Activated T-helper 1 cell treated with anti-CD3 and anti-CD28 coated beads, Interleukin-12 subunit alpha, Interleukin-12 subunit beta, Interleukin-2, Interleukin-4 antibody, amounts not matched to agents 30 ng/mL and 10 ng/mL and 1 ng/mL, durations not matched to agents 14 hours and 24 hours and 36 hours (primary cell): ENCODE results near the gene ACAT2. TPM values are rescaled to one million over a fixed set of nuclear protein-coding genes. Genes with fewer than 3 reads are reported as not detected.
"Not testable (repeated sequence)": the region's sequence is repeated elsewhere in the genome, so short reads cannot be mapped to it uniquely, and the experiment has no call there.

Source experiments
- DNase-seq: peaks from one replicate; pipeline ENCODE4 v3.0.0; 2021; ENCODE audit warnings: low spot score
- H3K27ac Mint-ChIP-seq: one replicate; pipeline ENCODE4 v1.8.0; 2021; ENCODE audit warnings: mild to moderate bottlenecking, mixed read lengths
- H3K27me3 Mint-ChIP-seq: one replicate; pipeline ENCODE4 v1.8.0; 2022; ENCODE audit warnings: mild to moderate bottlenecking, moderate library complexity, mixed read lengths; ENCODE audit not compliant: insufficient read depth
- H3K36me3 Mint-ChIP-seq: one replicate; pipeline ENCODE4 v1.8.0; 2021; ENCODE audit warnings: low read depth, mixed read lengths
- H3K4me1 Mint-ChIP-seq: one replicate; pipeline ENCODE4 v1.8.0; 2021; ENCODE audit warnings: low read depth, mixed read lengths
- H3K4me3 Mint-ChIP-seq: one replicate; pipeline ENCODE4 v1.8.0; 2021; ENCODE audit warnings: mild to moderate bottlenecking, moderate library complexity, mixed read lengths
- H3K9me3 Mint-ChIP-seq: one replicate; pipeline ENCODE4 v1.8.0; 2021; ENCODE audit warnings: mixed read lengths
- intact Hi-C: fragments of 100-400 bp; cut with micrococcal nuclease; formaldehyde crosslinking; loops from one replicate; pipeline ENCODE4 v1.15.1; 2024
- total RNA-seq: library from RNA; stranded (reverse); gene quantifications from 2 replicates; pipeline ENCODE4 v1.2.3, GENCODE V29; 2022

ACAT2 gene
- total RNA-seq, 1 donor from 2014 or later, result 83.1 TPM

DNA sequence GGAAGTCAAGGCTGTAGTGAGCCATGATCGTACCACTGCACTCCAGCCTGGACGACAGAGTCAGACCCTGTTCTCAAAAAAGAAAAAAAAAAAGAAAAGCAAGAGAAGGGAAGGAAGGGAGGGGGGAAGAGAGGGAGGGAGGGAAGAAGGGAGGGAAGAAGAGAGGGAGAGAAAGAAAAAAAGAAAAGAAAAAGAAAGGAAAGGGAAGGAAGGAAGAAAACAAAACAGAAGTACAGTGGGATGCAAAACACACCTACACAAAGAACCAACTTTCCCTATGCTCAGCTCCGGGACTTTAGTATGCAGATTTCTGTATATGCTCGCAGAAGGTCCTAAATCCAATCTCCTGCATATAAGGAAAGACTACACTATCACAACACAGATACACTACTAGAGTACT is 37.1 kb upstream of the ACAT2 start:
- Mint-ChIP-seq H3K36me3 (peaks cover 27% of the 10 kb centered on the region), H3K4me1 (peaks cover 27% of the 10 kb centered on the region), H3K4me3 (peak overlapping the region; percentile 39), H3K27me3 (no peaks in the 10 kb centered on the region), H3K27ac (no peak overlapping the region), H3K9me3 (peaks cover 10% of the 10 kb centered on the region)
- intact Hi-C loops, result loop anchor here (5.0 kb wide), 2 partner anchors 682 to 798 kb away; partner anchors contain the start of gene TAGAP
- no peak for DNase-seq

DNA sequence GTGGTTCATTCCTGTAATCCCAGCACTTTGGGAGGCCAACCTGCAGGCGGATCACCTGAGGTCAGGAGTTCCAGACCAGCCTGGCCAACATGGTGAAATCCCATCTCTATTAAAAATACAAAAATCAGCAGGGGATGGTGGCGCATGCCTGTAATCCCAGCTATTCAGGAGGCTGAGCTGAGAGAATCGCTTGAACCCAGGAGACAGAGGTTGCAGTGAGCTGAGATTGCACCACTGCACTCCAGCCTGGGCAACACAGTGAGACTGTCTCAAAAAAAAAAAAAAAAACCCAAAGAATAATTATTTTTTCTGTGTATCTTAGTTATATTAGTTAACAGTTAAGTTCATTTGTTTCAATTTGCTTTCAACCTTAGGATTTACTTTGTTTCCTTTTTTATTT is 36.6 kb upstream of the ACAT2 start:
- not testable (repeated sequence) for H3K27me3 Mint-ChIP-seq, H3K27ac Mint-ChIP-seq, DNase-seq
- H3K36me3 Mint-ChIP-seq, result peaks cover 27% of the 10 kb centered on the region
- H3K9me3 Mint-ChIP-seq, result peaks cover 10% of the 10 kb centered on the region
- peaks cover 31% of the 10 kb centered on the region for H3K4me1 Mint-ChIP-seq
- H3K4me3 Mint-ChIP-seq, result peak overlapping the region; percentile 39
- intact Hi-C loops, result loop anchor here (5.0 kb wide), 2 partner anchors 683 to 797 kb away; partner anchors contain the start of gene TAGAP

DNA sequence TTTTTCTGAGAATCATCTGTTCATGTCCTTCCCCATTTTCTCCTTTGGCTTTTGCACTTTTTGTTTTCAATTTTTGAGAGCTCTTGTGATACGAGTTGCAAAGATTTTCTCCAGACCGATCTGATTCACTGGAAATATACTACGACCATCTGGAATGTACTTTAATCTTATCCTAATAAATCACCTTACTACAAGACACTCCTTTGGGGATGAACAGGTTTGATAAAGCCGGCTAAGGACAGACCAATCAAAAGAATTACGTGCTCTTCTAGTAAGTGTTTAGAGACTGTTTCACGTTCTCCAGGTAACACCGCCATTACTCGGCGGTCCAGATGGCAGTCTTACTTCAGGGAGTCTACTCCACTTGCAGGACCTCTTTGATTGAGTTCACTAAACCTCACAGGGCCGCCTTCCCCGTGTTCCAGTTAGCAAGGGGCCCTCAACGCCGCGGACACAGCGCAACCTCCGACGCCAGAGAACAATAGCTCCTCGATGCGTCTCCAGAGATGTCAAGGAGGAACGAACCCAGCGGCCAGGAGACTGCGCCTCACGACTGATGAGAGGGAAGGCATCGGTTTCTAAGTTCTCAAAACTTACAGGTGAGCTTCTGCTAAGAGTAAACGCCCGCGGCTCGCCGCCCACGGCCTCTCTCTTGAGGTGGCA is 35.5 kb upstream of the ACAT2 start:
- DNase-seq, result no peak
- H3K4me3 Mint-ChIP-seq, result peak overlapping the region; percentile 93
- H3K27me3 Mint-ChIP-seq, result no peaks in the 10 kb centered on the region
- intact Hi-C loops, result loop anchor here (1.0 to 5.0 kb wide), 8 partner anchors 36 to 1548 kb away; partner anchors contain the start of genes ACAT2, AGPAT4, IGF2R and TAGAP
- H3K36me3 Mint-ChIP-seq, result peaks cover 30% of the 10 kb centered on the region
- H3K9me3 Mint-ChIP-seq, result peaks cover 10% of the 10 kb centered on the region
- peak overlapping the region; percentile 96 for H3K27ac Mint-ChIP-seq
- H3K4me1 Mint-ChIP-seq, result peaks cover 38% of the 10 kb centered on the region

DNA sequence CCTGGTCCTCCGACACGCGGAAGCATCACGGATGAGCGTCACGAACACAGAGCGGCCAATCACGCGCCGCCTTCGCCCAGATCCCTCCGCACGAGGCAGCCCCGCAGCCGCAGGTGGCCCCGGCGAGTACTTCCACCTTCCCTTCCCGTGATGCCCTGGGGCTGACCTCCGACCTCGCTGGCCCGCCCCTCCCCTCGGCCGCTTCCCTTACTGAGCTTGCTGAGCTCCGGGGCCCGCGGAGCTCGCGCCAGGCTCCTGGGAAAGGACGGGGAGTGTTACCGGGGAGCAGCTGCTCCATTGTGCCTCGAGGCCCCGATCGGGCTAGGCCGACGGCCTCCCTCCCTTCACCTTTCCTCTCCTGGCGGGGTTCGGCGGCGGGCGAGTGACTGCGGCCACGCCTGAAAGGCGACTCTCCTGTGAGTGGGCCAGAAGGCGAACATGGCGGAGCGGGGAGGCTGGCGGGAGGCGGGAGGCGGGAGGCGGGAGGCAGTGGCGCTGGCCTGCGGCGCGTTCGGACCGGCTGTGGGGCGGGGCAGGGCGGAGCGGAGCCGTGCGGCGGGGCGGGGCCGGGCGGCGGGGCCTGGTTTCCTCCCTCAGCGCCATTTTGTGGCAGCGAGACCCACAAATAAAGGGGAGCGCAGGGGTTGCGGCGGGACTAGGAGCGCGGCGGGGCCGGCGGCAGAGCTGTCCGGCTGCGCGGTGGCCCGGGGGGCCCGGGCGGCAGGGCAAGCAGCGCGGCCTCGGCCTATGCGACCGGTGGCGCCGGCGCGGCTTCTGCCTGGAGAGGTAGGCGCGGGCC is 34.7 kb upstream of the ACAT2 start, which contains the start of gene WTAP:
WTAP (plus strand) TSS at position 589 of the 799 bp plus-strand sequence. CDS start 8,760 bp downstream, outside the sequence.
- intact Hi-C loops, result loop anchor here (1.0 to 5.0 kb wide), 10 partner anchors 34 to 1548 kb away; partner anchors contain the start of genes ACAT2, AGPAT4, IGF2R and SOD2
- Mint-ChIP-seq H3K27me3 (no peaks in the 10 kb centered on the region), H3K9me3 (peaks cover 10% of the 10 kb centered on the region), H3K4me1 (peaks cover 41% of the 10 kb centered on the region), H3K36me3 (peaks cover 34% of the 10 kb centered on the region), H3K27ac (peak within 1 kb of the TSS; percentile 96), H3K4me3 (peak within 1 kb of the TSS; percentile 93)
- peak; percentile 95 for DNase-seq

DNA sequence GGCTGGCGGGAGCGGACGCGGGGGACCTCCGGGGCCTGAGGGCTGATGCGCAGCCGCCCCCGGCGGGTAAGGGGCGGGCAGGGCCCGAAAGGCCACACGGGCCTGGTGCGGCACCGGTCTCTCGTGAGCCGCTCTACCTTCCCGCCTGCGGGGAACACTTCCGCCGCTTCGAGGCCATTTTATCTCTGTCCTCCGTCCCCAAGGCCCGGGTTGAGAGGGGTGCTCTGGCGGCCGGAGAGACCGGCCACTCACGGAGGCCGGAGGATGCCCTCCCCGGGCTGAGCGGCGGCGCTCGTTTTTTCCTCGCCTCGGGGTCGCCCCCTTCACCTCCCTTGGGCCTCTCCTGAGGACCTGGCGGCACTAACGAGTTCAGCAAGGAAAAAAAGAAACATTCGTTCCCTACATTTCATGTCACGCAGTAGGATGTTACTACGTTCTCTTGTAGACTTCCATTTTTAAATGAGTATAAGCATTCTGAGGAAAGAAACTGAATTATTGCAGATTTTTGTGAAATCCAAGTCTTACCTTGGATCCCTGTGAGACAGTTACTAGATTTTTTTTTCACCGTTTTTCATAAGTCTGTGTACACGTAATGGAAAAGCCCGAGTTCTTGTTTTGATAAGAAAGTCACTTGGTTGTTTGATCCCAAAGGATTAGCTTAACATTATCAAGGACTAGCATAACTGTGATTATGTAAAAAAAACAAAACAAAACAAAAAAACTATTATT is 34.0 kb upstream of the ACAT2 start:
- Mint-ChIP-seq H3K9me3 (peaks cover 5% of the 10 kb centered on the region), H3K27me3 (no peaks in the 10 kb centered on the region), H3K4me1 (peaks cover 38% of the 10 kb centered on the region), H3K27ac (peak overlapping the region; percentile 88), H3K4me3 (peak overlapping the region; percentile 92), H3K36me3 (peaks cover 30% of the 10 kb centered on the region)
- no peak for DNase-seq
- intact Hi-C loops, result loop anchor here (1.0 to 5.0 kb wide), 9 partner anchors 8 to 1547 kb away; partner anchors contain the start of genes AGPAT4, IGF2R, SOD2 and TAGAP

DNA sequence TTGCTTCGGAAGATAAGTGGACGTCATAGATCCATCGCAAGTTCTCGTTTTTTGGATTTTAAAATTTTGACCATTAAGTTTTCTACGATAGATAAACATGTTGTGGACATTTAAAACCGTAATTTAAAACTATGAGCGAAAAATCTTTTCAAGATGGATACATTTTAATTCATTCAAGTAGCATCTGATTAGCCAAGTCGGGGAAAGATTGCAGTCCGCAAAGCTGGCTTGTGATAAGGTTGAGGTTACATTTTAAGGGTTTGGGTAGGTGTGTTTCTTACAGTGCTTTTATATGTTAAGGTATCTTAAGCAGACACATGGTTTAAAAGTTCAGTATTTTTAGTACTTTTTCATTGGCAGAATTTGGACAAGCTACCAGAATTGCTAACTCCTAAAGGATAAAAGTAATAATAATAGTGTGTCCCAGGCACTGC is 33.3 kb upstream of the ACAT2 start:
- Mint-ChIP-seq H3K9me3 (no peaks in the 10 kb centered on the region), H3K4me3 (peak overlapping the region; percentile 92), H3K27me3 (no peaks in the 10 kb centered on the region), H3K36me3 (peaks cover 24% of the 10 kb centered on the region), H3K27ac (peak overlapping the region; percentile 88), H3K4me1 (peaks cover 41% of the 10 kb centered on the region)
- DNase-seq, result no peak
- intact Hi-C loops, result loop anchor here (1.0 to 5.0 kb wide), 4 partner anchors 8 to 794 kb away; partner anchors contain the start of gene TAGAP

DNA sequence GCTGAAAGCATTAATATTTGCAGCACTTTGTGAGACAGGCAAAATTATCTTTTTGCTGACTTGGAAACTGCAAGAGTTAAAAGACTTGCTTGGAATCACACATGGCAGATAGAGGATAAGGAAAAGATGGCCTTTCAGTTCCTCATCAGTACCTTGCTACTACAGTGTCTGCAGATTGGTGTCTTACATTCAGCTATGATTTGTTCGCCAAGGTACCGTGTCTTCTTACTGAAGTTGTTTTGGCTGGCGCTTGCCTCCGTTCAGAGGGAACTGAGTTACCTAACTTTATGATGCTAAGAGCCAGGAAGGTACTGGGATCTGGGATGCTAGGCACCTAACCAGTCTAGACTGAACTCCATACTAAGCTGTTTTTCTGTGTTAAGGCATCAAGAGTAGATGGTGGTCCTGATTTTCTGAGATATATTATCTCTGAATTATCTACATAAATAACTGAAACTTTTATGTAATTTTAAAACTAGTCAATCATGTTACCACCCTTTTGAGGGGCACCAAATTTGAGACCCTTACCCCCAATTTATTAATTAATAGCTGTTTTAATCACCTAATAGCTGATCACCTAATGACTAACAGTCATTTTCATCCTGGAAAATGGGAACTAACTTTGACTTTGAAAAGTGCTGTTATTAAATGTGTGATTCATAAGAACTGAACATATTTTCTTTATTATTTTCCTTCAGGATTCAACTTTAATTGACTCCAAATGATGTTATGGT is 32.1 kb upstream of the ACAT2 start:
- intact Hi-C loops, result loop anchor here (2.0 to 5.0 kb wide), 3 partner anchors 13 to 793 kb away; partner anchors contain the start of gene TAGAP
- H3K4me1 Mint-ChIP-seq, result peaks cover 41% of the 10 kb centered on the region
- H3K27me3 Mint-ChIP-seq, result no peaks in the 10 kb centered on the region
- peaks cover 21% of the 10 kb centered on the region for H3K36me3 Mint-ChIP-seq
- no peaks in the 10 kb centered on the region for H3K9me3 Mint-ChIP-seq
- no peak overlapping the region for H3K27ac Mint-ChIP-seq
- DNase-seq, result no peak
- peak overlapping the region; percentile 92 for H3K4me3 Mint-ChIP-seq

DNA sequence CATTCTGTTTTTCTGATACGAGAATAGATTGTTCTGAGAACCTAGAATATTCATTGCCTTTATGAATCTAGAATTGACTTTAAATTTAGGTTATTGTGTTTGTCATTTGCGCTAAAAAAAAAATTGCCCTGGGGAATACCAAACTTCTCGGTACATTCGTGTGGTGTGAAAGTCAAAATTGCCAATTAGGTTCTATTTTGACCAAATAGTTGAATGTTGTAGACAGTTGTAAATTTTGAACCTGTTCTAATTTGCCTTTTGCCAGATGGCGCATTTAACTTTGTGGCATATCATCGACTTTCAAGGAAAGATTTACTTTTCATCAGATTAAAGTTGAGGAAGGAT is 31.5 kb upstream of the ACAT2 start:
- intact Hi-C loops, result no loop called here
- no peak for DNase-seq
- Mint-ChIP-seq H3K36me3 (peaks cover 21% of the 10 kb centered on the region), H3K9me3 (no peaks in the 10 kb centered on the region), H3K27ac (no peak overlapping the region), H3K4me3 (peak overlapping the region; percentile 65), H3K27me3 (no peaks in the 10 kb centered on the region), H3K4me1 (peaks cover 41% of the 10 kb centered on the region)

DNA sequence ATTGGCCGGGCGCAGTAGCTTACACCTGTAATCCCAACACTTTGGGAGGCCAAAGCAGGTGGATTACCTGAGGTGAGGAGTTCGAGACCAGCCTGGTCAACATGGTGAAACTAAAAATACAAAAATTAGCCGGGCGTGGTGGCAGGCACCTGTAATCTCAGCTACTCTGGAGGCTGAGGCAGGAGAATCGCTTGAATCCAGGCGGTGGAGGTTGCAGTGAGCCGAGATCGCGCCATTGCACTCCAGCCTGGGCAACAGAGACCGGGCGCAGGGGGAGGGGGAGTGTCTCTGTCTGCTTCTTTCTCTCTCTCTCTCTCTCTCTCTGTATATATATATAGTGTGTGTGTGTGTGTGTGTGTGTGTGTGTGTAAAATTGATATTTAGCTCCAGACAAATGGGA is 29.3 kb upstream of the ACAT2 start:
- H3K9me3 Mint-ChIP-seq, H3K27me3 Mint-ChIP-seq, DNase-seq, H3K27ac Mint-ChIP-seq, H3K4me3 Mint-ChIP-seq, intact Hi-C loops: not testable (repeated sequence)
- H3K4me1 Mint-ChIP-seq, result peaks cover 34% of the 10 kb centered on the region
- peaks cover 24% of the 10 kb centered on the region for H3K36me3 Mint-ChIP-seq

DNA sequence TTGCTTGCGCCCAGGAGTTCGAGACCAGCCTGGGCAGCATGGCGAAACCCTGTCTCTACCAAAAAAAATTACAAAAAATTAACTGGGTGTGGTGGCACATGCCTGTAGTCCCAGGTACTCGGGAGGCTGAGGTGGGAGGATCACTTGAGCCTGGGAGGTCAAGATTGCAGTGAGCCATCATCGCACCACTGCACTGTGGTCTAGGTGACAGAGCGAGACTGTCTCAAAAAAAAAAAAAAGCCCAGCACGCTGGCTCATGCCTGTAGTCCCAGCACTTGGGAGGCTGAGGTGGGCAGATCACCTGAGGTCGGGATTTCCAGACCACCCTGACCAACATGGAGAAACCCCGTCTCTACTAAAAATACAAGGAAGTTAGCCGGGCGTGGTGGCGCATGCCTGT is 28.4 kb upstream of the ACAT2 start:
- H3K27ac Mint-ChIP-seq, H3K9me3 Mint-ChIP-seq, DNase-seq, H3K27me3 Mint-ChIP-seq, intact Hi-C loops, H3K4me3 Mint-ChIP-seq: not testable (repeated sequence)
- Mint-ChIP-seq H3K36me3 (peaks cover 27% of the 10 kb centered on the region), H3K4me1 (peaks cover 42% of the 10 kb centered on the region)

DNA sequence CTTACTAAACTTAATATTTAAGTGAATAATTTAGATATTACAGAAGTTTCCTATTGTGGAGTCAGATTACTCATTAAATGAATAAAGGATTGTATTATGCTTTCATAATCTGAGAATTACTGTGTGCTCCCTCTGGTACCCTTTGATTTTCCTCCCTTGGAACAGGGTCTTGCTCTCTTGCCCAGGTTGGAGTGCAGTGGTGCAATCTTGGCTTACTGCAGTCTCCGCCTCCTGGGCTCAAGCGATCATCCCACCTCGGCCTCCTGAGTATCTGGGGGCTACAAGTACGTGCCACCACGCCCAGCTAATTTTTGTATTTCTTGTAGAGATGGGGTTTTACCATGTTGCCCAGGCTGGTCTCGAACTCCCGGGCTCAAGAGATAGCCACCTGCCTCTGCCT is 24.9 kb upstream of the ACAT2 start:
- DNase-seq, result no peak
- Mint-ChIP-seq H3K27ac (no peak overlapping the region), H3K9me3 (no peaks in the 10 kb centered on the region), H3K4me1 (peaks cover 15% of the 10 kb centered on the region), H3K4me3 (no peak overlapping the region), H3K27me3 (no peaks in the 10 kb centered on the region), H3K36me3 (peaks cover 22% of the 10 kb centered on the region)
- intact Hi-C loops, result loop anchor here (1.0 kb wide), 1 partner anchor 9 kb away; no protein-coding TSS in a partner anchor

DNA sequence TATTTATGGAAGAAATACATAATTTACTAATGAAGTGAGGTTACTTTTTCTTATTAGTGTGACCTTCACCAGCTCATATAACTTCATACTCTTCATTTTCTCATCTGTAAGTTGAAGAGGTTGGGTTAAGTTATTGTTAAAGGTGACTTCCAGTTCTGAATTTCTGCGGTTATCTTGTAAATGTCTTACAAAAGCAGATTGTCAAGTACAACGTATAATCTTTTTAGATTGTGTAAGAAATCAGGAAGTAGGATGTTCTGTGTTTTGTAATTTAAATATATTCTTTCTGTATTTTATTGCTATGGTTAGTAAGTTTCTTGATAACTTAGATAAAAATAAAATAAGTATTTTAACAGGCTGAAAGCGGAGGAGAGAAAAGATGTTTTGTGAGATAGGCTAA is 22.5 kb upstream of the ACAT2 start:
- H3K36me3 Mint-ChIP-seq, result peaks cover 34% of the 10 kb centered on the region
- H3K27me3 Mint-ChIP-seq, result no peaks in the 10 kb centered on the region

More for the DNA sequence above, 22.5 kb upstream of the ACAT2 start:
- Mint-ChIP-seq H3K4me1 (peaks cover 10% of the 10 kb centered on the region), H3K9me3 (no peaks in the 10 kb centered on the region), H3K4me3 (no peak overlapping the region), H3K27ac (no peak overlapping the region)
- intact Hi-C loops, result no loop called here
- DNase-seq, result no peak
